Astrocyte of the spinal cord (primary cell): ENCODE measurements around the gene MAGEC2.

Experiments
- DNase-seq: peaks from one replicate; pipeline ENCODE4 v3.0.0; 2011; ENCODE audit warnings: low read depth, low spot score
- H3K4me3 ChIP-seq: 2 replicates; pipeline ENCODE4 v1.5.1; 2011; ENCODE audit warnings: low read depth, mild to moderate bottlenecking, low read length, moderate library complexity
- CTCF ChIP-seq: IDR thresholded peaks from 2 replicates; pipeline ENCODE4 v1.5.1; 2012; ENCODE audit warnings: low read depth, mild to moderate bottlenecking, low read length, inconsistent platforms
- in situ Hi-C: cut with HindIII; loops from 2 replicates; pipeline ENCODE4 v1.10.0; 2017; ENCODE audit warnings: low sequenced_read_pairs

The MAGEC2 gene, protein sequence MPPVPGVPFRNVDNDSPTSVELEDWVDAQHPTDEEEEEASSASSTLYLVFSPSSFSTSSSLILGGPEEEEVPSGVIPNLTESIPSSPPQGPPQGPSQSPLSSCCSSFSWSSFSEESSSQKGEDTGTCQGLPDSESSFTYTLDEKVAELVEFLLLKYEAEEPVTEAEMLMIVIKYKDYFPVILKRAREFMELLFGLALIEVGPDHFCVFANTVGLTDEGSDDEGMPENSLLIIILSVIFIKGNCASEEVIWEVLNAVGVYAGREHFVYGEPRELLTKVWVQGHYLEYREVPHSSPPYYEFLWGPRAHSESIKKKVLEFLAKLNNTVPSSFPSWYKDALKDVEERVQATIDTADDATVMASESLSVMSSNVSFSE

DNA sequence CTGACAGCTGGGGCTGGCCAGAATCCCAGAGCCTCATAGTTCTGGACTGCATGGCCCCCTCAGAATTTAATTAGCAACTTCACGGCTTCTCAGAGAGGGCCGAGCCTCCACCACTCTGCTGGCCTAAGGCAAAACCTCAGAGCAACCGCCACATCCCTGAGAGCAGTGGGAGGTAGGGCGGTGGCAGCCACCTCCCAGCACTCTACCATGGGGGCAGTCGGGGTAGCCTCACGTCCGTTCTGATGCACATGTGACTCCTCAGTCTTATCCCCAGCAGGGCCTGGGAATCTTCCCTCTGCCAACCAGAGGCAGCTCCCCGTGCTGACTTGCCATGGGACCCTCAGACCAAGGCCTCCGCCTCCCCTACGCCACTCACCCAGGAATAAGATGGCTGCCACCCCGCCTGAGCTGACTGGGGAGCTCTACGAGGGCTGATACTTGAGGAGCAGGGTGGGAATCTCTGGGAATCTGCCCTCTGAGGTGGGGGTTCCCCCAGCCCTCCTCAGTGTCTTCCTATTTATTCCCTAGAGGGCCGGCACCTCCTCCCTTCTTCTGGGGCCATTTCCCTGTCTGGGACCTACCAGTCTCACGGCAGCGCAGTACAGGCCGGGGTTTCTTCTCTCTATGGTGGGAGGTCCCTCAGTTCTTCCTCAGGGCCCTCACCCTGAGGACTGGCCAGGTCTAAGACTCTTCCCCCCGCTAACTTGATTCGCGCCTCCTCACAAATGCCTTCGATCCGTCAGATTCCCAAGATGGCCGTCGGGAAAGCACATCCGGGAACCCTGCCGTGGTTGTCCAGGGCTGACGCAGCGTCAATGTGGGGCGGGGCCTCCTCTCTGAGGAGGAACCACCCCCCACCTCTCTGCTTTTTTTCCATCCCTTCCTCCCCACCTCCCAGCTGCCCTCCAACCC, at the start of gene MAGEC2:
MAGEC2 (minus strand) TSS at position 769 of the 912 bp plus-strand sequence. CDS start 1,303 bp downstream, outside the sequence.
- DNase-seq = no peak
- TF ChIP-seq CTCF = no peak
- H3K4me3 ChIP-seq = no peak within 1 kb of the TSS
- in situ Hi-C loops = no loop called here

- H3K4me3 ChIP-seq = no peak overlapping the region
- DNase-seq = peak; percentile 1
- in situ Hi-C loops = no loop called here
- TF ChIP-seq CTCF = no peak
These were observed 46.6 kb upstream of the MAGEC2 start for GRCh38 chrX:142251680-142252079.

DNA sequence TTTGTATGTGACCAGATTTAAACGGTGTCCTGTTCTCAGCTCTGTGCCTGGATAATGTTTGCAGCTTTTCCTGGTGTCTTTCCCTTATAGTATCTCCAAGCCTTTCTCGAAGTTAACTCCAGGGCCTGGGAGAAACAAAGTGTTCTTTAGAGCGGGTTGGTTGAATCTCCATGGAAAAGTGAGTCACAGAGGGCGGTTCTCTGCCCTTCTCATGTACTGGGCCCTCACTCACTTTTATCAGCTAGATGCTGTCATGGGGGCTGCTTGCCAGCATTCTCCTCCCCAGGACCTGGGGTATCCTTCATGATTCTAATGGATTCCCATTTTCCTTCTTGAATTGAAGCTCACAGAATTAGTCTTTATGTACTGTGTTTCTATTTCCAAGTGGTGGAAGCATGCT, 46.1 kb upstream of the MAGEC2 start:
- in situ Hi-C loops = no loop called here
- TF ChIP-seq CTCF = no peak
- no peak for DNase-seq
- H3K4me3 ChIP-seq = no peak overlapping the region

DNA sequence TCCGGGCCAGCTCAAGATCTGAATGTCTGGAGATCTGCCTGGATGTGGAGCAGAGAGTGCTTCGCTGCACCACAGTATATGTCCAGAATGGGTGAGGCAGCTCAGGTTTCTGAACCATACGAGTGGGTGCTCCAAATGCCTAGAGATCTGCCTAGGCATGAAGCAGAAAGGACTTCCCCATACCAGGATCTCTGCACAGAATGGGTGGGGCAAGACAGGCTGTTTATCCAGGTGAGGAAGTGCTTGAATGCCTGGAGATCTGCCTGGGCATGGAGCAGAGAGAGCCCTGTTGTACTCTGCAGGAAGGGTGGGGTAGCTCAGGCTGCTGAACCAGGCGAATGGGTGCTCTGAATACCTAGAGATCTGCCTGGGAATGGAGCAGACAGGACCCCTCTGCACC, 45.4 kb upstream of the MAGEC2 start:
- in situ Hi-C loops = no loop called here
- no peak overlapping the region for H3K4me3 ChIP-seq
- no peak for TF ChIP-seq CTCF
- DNase-seq = no peak

GRCh38 chrX:142249721-142250120, 44.6 kb upstream of the MAGEC2 start:
- TF ChIP-seq CTCF = no peak
- DNase-seq = no peak
- H3K4me3 ChIP-seq = no peak overlapping the region
- in situ Hi-C loops = no loop called here

GRCh38 chrX:142244568-142244967, 39.5 kb upstream of the MAGEC2 start:
- no peak for TF ChIP-seq CTCF
- in situ Hi-C loops = no loop called here
- DNase-seq = no peak
- H3K4me3 ChIP-seq = no peak overlapping the region
